Endothelial cell of umbilical vein (primary cell): ENCODE measurements around the gene ATP6V0D1. TPM values are rescaled to one million over a fixed set of nuclear protein-coding genes. Genes with fewer than 3 reads are reported as not detected.

Source experiments
- BruUV-seq: library from RNA; stranded (reverse); fragments of 400-500 nt; replicated peaks from 2 replicates; lab custom pipeline; 2021; lab: Mats Ljungman, UMichigan
- CTCF ChIA-PET: fragments of 300-600, 350-600 bp; sonication (Branson Sonifier 250); formaldehyde crosslinking; loops from one replicate; lab custom pipeline; 2021; ENCODE audit warnings: antibody characterized with exemption, inconsistent platforms; lab: Charles Lee
- POLR2A ChIA-PET: fragments of 300-600, 350-600 bp; sonication (Branson Sonifier 250); formaldehyde crosslinking; loops from one replicate; lab custom pipeline; 2021; ENCODE audit warnings: antibody characterized with exemption, inconsistent platforms; lab: Charles Lee
- DNase-seq: peaks from one replicate; pipeline ENCODE4 v3.0.0-alpha.2; 2011; ENCODE audit warnings: low read depth, low spot score
- FAIRE-seq: peaks from 2 replicates; lab custom pipeline; 2011; peaks lifted over from hg19 to GRCh38; lab: Jason Lieb, UNC
- H2AFZ ChIP-seq: 2 replicates; pipeline ENCODE4 v1.6.0; 2012; ENCODE audit warnings: low read depth, low read length, control low read depth, inconsistent platforms
- H3K27ac ChIP-seq: 2 replicates; pipeline ENCODE4 v1.5.1; 2011; ENCODE audit warnings: low read depth, mild to moderate bottlenecking, control low read depth, low read length, moderate library complexity; ENCODE audit not compliant: insufficient read depth
- H3K27me3 ChIP-seq, 2 experiments: 2 replicates each; pipeline versions ENCODE4 v1.6.0 to v1.6.1; 2011; ENCODE audit warnings: low read length in 2 of 2, mixed read lengths in 1 of 2; ENCODE audit not compliant: control insufficient read depth in 2 of 2, insufficient read depth in 2 of 2
- H3K36me3 ChIP-seq, 2 experiments: 2 replicates in 1 of 2; 3 replicates in 1 of 2; pipeline ENCODE4 v1.5.1; 2011; ENCODE audit warnings: low read length in 2 of 2, mild to moderate bottlenecking in 1 of 2, moderate library complexity in 1 of 2; ENCODE audit not compliant: control insufficient read depth in 2 of 2, insufficient read depth in 2 of 2; ENCODE audit errors: extremely low read depth in 1 of 2
- H3K4me1 ChIP-seq: 3 replicates; pipeline ENCODE4 v1.5.1; 2011; ENCODE audit warnings: mild to moderate bottlenecking, low read length; ENCODE audit not compliant: control insufficient read depth, insufficient read depth; ENCODE audit errors: extremely low read depth
- H3K4me2 ChIP-seq: 2 replicates; pipeline ENCODE4 v1.6.1; 2011; ENCODE audit warnings: low read length, control low read depth, mixed read lengths; ENCODE audit not compliant: insufficient read depth
- H3K4me3 ChIP-seq, 3 experiments: fragments of 200-600 bp in 1 of 3; sonication (generic), shearing (Covaris generic) in 1 of 3; replicated peaks in 1 of 3; 2 replicates each; pipeline ENCODE4 v1.5.1; 2011 to 2016; ENCODE audit warnings: control low read depth in 3 of 3, low read length in 3 of 3, mild to moderate bottlenecking in 2 of 3, inconsistent platforms in 1 of 3, low read depth in 1 of 3, moderate library complexity in 1 of 3; ENCODE audit not compliant: insufficient read depth in 1 of 3
- H3K79me2 ChIP-seq: 2 replicates; pipeline ENCODE4 v1.6.0; 2012; ENCODE audit warnings: low read length, inconsistent platforms; ENCODE audit not compliant: control insufficient read depth, insufficient read depth
- H3K9ac ChIP-seq: replicated peaks from 2 replicates; pipeline ENCODE3; 2011; ENCODE audit warnings: low read length, control low read depth; ENCODE audit not compliant: insufficient read depth; ENCODE audit errors: extremely low read depth
- H3K9me1 ChIP-seq: replicated peaks from 3 replicates; pipeline ENCODE4 v1.6.0; 2011; ENCODE audit warnings: mild to moderate bottlenecking, low read length; ENCODE audit not compliant: control insufficient read depth, insufficient read depth; ENCODE audit errors: extremely low read depth
- H3K9me3 ChIP-seq: replicated peaks from 2 replicates; pipeline ENCODE4 v1.5.1; 2012; ENCODE audit warnings: low read length, inconsistent platforms; ENCODE audit not compliant: control insufficient read depth, insufficient read depth
- H4K20me1 ChIP-seq: replicated peaks from 2 replicates; pipeline ENCODE3; 2011; ENCODE audit warnings: mild to moderate bottlenecking, low read length; ENCODE audit not compliant: control insufficient read depth, insufficient read depth; ENCODE audit errors: extremely low read depth
- EZH2 ChIP-seq: IDR thresholded peaks from 2 replicates; pipeline ENCODE4 v1.6.1; 2012; ENCODE audit warnings: borderline replicate concordance, low read depth, mild to moderate bottlenecking, moderate library complexity, low read length, inconsistent platforms; ENCODE audit not compliant: severe bottlenecking
- FOS ChIP-seq: IDR thresholded peaks from 2 replicates; pipeline ENCODE4 v1.6.1; 2011; ENCODE audit warnings: mild to moderate bottlenecking, low read length, moderate library complexity, borderline replicate concordance; ENCODE audit not compliant: insufficient read depth
- GATA2 ChIP-seq: IDR thresholded peaks from 2 replicates; pipeline ENCODE4 v1.7.0; 2011; ENCODE audit warnings: low read depth, mild to moderate bottlenecking, moderate library complexity, mixed read lengths, low read length; ENCODE audit not compliant: insufficient read length, insufficient read depth
- JUN ChIP-seq: IDR thresholded peaks from 2 replicates; pipeline ENCODE4 v1.6.1; 2011; ENCODE audit warnings: borderline replicate concordance, low read depth; ENCODE audit not compliant: insufficient read length, insufficient read depth
- MYC ChIP-seq: IDR thresholded peaks from one replicate; pipeline ENCODE4 v1.6.1; 2011; ENCODE audit warnings: mild to moderate bottlenecking, low read depth, low read length
- POLR2A ChIP-seq: IDR thresholded peaks from 2 replicates; pipeline ENCODE4 v1.6.1; 2012; ENCODE audit warnings: low read depth, mild to moderate bottlenecking, control low read depth, low read length
- POLR2AphosphoS5 ChIP-seq: IDR thresholded peaks from 2 replicates; pipeline ENCODE4 v1.6.1; 2012; ENCODE audit warnings: low read depth, mild to moderate bottlenecking, control low read depth, low read length, moderate library complexity; ENCODE audit not compliant: insufficient read depth
- dilution Hi-C: fragments of 300-500 bp; cut with MboI; formaldehyde crosslinking; loops from one replicate; pipeline ENCODE4 v1.15.0; 2019; ENCODE audit warnings: low sequenced_read_pairs; ENCODE audit not compliant: extremely low pct_ligation_motif_present
- intact Hi-C: fragments of 100-400 bp; cut with micrococcal nuclease; formaldehyde crosslinking; loops from one replicate; pipeline ENCODE4 v1.10.0; 2022
- polyA plus RNA-seq, 4 experiments: library from polyadenylated mRNA; depleted of rRNA in 3 of 4; stranded (reverse) in 3 of 4; unstranded in 1 of 4; fragments of >200 nt; gene quantifications; 2 replicates each; pipeline versions ENCODE4 v1.2.1 to v1.2.3, GENCODE V29; 2011 to 2012; ENCODE audit warnings: missing spikeins in 1 of 4
- total RNA-seq: library from RNA; stranded (reverse); gene quantifications from 2 replicates; pipeline ENCODE4 v1.2.3, GENCODE V29; 2021
- TF ChIP-seq, protein P1 (sequence below): IDR thresholded peaks from 2 replicates; pipeline ENCODE4 v1.6.1; 2011; ENCODE audit not compliant: insufficient read depth, insufficient read length
- TF ChIP-seq, protein P2 (sequence below), 2 donors: IDR thresholded peaks; 1 replicate in 1 of 2; 2 replicates in 1 of 2; pipeline ENCODE4 v1.5.1; 2011; ENCODE audit warnings: low read length in 2 of 2, mild to moderate bottlenecking in 2 of 2, moderate library complexity in 2 of 2, control low read depth in 1 of 2, inconsistent platforms in 1 of 2, low read depth in 1 of 2; ENCODE audit not compliant: insufficient read depth in 1 of 2; ENCODE audit errors: extremely low read depth in 1 of 2

Gene ATP6V0D1
- total and polyA plus RNA-seq, 2 donors (not counting 3 experiments of a cell fraction or from before 2014, with no cell fraction given): 82.8 to 232 TPM

- TF ChIP-seq POLR2A: no peak
- no peak for TF ChIP-seq JUN
- peak; percentile 8 for TF ChIP-seq MYC
- Histone ChIP-seq H3K4me3 (no peak overlapping the region), H3K27me3 (no peaks in the 10 kb centered on the region), H3K27ac (no peak overlapping the region), H3K9ac (no peak overlapping the region), H2AFZ (no peak overlapping the region), H3K9me1 (no peaks in the 10 kb centered on the region), H4K20me1 (no peaks in the 10 kb centered on the region), H3K4me2 (no peak overlapping the region), H3K9me3 (no peaks in the 10 kb centered on the region), H3K4me1 (peaks cover 20% of the 10 kb centered on the region), H3K79me2 (no peaks in the 10 kb centered on the region), H3K36me3 (no peaks in the 10 kb centered on the region)
- POLR2A ChIA-PET: no interaction called here
- intact Hi-C loops: no loop called here
- no TSS peak for BruUV-seq
- CTCF ChIA-PET: interaction anchor here (1.0 to 1.5 kb wide), 2 partner anchors 24 to 62 kb away, joined by 4 read pairs; no protein-coding TSS in a partner anchor
- dilution Hi-C loops: no loop called here
- FAIRE-seq (no peak), DNase-seq (no peak)
Observed at GRCh38 chr16:67403976-67404555, 76.9 kb downstream of the ATP6V0D1 start.

DNA sequence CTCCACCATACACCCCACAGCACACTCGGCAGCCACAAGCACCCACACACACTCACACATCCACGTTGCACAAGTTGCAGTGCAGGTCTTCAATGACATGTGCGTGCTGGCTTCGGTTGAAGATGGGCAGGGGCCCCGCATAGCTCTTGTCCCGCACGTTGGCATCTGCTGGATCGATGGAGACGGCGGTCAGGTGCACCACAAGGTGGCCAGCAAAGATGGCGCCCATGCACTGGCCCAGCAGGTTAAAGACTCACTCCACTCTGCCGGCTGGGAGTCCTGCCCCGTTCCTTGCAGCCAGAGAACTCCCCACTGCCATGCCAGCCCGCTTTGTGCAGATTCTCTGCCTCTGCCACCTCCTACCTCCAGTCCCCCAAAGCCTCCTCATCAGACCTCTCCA lies 80.1 kb downstream of the ATP6V0D1 start:
- no peak for FAIRE-seq
- Histone ChIP-seq H3K4me1 (peaks cover 3% of the 10 kb centered on the region), H3K4me2 (no peak overlapping the region), H3K4me3 (no peak overlapping the region), H3K79me2 (no peaks in the 10 kb centered on the region), H3K9ac (no peak overlapping the region), H2AFZ (no peak overlapping the region), H3K27me3 (no peaks in the 10 kb centered on the region), H3K9me3 (no peaks in the 10 kb centered on the region), H4K20me1 (no peaks in the 10 kb centered on the region), H3K27ac (no peak overlapping the region), H3K9me1 (no peaks in the 10 kb centered on the region), H3K36me3 (no peaks in the 10 kb centered on the region)
- ChIA-PET POLR2A (no interaction called here), CTCF (interaction anchor here (0.8 to 4.1 kb wide), 7 partner anchors 8 to 141 kb away, joined by 3 to 65 read pairs (median 12); partner anchors contain the start of gene TPPP3)
- BruUV-seq: no TSS peak
- DNase-seq: no peak
- intact Hi-C loops: no loop called here
- TF ChIP-seq FOS: no peak
- TF ChIP-seq POLR2A: no peak
- no peak for TF ChIP-seq POLR2AphosphoS5
- TF ChIP-seq, protein P1, sequence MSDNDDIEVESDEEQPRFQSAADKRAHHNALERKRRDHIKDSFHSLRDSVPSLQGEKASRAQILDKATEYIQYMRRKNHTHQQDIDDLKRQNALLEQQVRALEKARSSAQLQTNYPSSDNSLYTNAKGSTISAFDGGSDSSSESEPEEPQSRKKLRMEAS: no peak
- no peak for TF ChIP-seq EZH2
- TF ChIP-seq JUN: no peak
- no peak for TF ChIP-seq MYC
- no peak for TF ChIP-seq GATA2
- TF ChIP-seq, protein P2, sequence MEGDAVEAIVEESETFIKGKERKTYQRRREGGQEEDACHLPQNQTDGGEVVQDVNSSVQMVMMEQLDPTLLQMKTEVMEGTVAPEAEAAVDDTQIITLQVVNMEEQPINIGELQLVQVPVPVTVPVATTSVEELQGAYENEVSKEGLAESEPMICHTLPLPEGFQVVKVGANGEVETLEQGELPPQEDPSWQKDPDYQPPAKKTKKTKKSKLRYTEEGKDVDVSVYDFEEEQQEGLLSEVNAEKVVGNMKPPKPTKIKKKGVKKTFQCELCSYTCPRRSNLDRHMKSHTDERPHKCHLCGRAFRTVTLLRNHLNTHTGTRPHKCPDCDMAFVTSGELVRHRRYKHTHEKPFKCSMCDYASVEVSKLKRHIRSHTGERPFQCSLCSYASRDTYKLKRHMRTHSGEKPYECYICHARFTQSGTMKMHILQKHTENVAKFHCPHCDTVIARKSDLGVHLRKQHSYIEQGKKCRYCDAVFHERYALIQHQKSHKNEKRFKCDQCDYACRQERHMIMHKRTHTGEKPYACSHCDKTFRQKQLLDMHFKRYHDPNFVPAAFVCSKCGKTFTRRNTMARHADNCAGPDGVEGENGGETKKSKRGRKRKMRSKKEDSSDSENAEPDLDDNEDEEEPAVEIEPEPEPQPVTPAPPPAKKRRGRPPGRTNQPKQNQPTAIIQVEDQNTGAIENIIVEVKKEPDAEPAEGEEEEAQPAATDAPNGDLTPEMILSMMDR (IDR thresholded peaks at IDR 0.05; ENCODE audit: extremely low read depth in 1 of 2, insufficient read depth in 1 of 2, low read depth in 1 of 2, low read length in 2 of 2): no peak
- dilution Hi-C loops: no loop called here
